ENCODE measurements around the gene CORO2B.

- TF ChIP-seq CTCF (IDR thresholded peaks at IDR 0.05) (no peak), JUND (IDR thresholded peaks at IDR 0.05) (no peak), RCOR1 (IDR thresholded peaks at IDR 0.05; ENCODE audit: low read length) (no peak), POLR2AphosphoS5 (IDR thresholded peaks at IDR 0.05; ENCODE audit: low read depth, low read length) (no peak), TAF1 (IDR thresholded peaks at IDR 0.05; ENCODE audit: borderline replicate concordance, low read depth, low read length) (no peak), TCF12 (IDR thresholded peaks at IDR 0.05) (no peak), RAD21 (IDR thresholded peaks at IDR 0.05; ENCODE audit: low read length) (no peak), RFX5 (IDR thresholded peaks at IDR 0.05; ENCODE audit: low read length) (no peak), USF2 (IDR thresholded peaks at IDR 0.05; ENCODE audit: borderline replicate concordance, low read depth, low read length) (no peak)
These were observed 41.3 kb upstream of the CORO2B start for GRCh38 chr15:68537506-68537905.
